Right renal cortex interstitium (tissue), 3 donors: Measurements from ENCODE around the gene FSTL1. TPM values are rescaled to one million over a fixed set of nuclear protein-coding genes. Genes with fewer than 3 reads are reported as not detected.

Source experiments
- DNase-seq, 3 donors: peaks; one replicate each; pipeline ENCODE4 v3.0.0-alpha.2; 2013; ENCODE audit warnings: low read depth in 3 of 3, low spot score in 2 of 3
- polyA plus RNA-seq, 3 donors: library from polyadenylated mRNA; unstranded; fragments of 120-200 nt; gene quantifications; one replicate each; pipeline ENCODE4 v1.2.1, GENCODE V29; 2013; ENCODE audit not compliant: insufficient read length in 3 of 3

Gene FSTL1
- polyA plus RNA-seq, 3 donors, result 528 to 591 (median 582) TPM

- no peak for DNase-seq
Measured at GRCh38 chr3:120441776-120442175, 9.0 kb downstream of the FSTL1 start.

DNA sequence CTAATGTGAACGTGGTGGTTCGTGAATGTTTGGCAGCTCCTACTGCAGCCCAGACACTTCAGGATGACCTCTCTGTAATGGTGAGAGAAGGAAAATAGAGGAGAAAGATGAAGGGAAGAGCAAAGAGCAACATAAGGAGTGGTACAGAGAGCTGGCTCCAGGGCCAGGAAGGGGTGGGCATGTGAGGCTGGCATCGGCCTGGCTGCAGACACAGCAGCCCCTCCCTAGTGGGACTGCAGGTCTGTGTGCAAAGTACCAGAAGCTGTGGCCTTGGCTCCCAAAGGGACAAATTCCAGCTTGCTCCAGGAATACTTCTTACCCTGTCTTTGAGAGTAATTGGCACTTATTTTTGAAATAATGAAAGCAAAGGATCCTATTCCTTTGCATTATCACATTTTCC, 10.0 kb downstream of the FSTL1 start:
- no peak for DNase-seq

DNA sequence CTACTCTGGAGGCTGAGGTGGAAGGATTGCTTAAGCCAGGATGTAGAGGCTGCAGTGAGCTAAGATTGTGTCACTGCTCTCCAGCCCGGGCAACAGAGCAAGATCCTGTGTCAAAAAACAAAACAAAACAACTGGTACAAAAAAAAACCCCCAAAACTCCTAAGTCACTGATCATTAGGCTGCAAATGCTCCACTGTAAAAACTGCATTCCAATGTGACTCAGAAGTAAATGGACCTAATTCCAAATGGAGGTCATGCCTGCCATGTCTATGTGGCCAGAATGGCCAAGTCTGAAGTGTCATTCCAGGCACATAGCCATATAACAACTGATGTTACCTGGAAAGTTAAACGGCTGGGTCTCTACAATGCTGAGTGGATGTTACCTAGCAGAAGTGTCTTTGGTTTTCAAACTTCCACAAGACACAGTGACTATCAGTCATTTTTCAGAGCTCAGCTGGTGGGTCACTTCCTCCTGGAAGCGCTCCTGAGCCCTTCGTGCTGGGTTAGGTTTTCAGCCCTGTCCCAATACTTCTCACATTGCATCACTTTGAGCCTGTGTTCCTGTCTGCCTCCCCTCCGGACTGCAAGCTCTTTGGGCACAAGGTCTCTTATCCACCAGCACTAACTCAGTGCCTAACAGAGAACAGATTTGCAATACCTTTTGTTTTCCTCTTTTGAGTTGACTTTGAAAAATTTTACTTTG, 10.6 kb downstream of the FSTL1 start:
- no peak for DNase-seq

- no peak for DNase-seq
Measured at GRCh38 chr3:120438665-120439370, 12.0 kb downstream of the FSTL1 start.

DNA sequence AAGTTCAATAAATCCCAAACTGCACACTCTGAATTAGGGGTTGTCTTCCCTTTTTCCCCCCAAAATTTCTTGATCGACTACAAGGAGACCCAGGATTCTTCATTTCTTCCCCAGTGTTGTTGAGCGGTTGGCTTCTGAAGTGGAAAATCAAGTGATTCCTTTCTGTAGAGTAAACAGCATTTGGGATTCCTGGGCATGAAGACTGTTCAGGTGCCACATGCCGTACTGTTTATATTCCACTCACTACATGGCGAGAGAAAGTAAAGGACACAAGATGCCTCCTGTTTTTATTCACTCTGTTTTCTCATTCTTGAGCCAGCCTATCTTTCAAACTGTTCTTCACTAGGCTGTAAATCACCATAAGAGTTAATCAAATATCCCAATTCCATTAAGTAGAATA, 12.6 kb downstream of the FSTL1 start:
- DNase-seq, result no peak

DNA sequence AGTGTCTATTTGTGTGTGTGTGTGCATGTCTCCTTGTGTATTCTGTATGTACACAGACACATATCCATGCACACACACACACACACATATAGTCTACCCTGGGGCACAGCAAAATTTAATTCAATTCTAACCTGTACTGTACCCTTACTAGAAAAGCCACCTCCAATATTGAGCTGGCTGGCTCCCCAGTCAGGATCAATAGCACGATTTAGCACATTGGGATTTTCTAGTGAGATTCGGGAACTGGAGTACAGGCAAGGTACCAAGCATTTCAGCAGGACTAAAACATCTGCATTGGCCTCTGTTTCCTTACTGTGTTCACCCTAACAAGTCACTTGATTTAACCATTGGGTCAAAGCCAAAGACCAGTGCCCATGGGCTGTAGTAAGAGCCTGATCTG, 13.2 kb downstream of the FSTL1 start:
- no peak for DNase-seq

GRCh38 chr3:120436523-120437050, 14.2 kb downstream of the FSTL1 start:
- no peak for DNase-seq

DNA sequence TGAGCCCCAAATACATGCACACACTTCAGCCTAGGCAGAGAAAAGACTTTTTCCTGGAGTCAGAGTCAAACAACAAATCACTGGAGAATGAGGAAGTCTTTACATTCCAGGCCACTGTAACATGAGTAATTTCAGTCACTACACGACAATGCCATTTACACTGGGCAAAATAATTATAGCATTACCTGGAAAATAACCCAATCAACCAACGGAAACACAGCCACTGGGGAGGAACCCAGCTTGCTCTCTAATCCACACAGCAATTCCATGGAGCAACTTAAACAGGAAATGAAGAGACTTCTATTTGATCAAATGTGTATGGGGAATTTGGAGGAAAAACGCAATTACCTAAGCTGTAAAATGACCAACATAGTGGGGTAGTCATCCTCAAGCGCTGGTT, 15.2 kb downstream of the FSTL1 start:
- DNase-seq, result no peak

DNA sequence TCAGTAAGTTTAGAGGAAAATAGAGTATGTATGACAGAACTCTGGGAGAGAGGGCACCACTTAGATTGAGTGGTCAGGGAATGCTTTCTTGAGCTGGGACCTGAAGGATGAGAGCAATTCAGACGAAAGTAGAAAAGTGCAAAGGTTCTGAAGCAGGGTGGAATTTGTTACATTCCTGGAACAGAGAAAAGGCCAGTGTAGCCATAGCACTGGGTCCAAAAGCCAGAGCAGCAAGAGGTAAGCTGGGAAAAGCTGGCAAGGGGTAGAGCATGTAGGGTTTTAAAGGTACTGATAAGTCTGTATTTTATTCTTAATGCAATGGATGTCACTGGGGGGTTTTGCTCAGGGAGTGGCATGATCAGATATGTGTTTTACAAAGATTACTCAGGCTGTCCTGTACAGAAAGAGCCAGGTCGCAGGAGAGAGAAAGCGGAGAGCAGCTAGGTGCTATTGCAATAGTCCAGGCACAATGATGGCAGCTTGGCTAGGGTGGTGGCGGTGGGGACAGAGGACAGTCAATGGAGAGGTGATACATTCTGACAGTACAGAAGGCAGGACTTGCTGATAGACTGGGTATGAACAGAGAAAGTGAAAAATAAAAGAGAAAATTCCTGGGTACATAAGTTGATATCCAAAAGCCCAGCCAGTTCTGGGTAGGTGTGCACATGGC, 17.0 kb downstream of the FSTL1 start:
- DNase-seq, result no peak

- no peak for DNase-seq
Measured at GRCh38 chr3:120432150-120432860, 18.5 kb downstream of the FSTL1 start.

GRCh38 chr3:120429921-120430361, 20.9 kb downstream of the FSTL1 start:
- DNase-seq, result no peak

DNA sequence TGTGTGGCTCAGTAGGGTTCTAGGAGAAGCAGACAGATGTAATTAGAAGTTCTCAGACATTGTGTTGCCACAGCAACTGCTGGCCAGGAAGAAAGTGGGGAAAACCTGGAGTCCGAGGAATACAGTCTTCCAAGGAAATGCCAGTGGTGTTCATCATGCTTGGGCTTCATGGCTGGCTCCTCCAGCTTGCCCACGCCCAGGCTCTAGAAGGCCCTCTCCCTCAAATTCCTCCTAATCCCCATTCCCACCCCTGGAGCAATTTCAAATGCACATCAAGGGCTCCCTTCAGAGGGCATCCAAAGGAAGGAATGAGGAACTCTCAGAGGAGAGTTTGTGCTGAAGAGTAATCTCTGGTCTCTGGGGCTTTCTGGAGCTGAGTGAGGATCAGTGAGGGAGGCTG, 21.9 kb downstream of the FSTL1 start:
- DNase-seq, result no peak

- no peak for DNase-seq
Measured at GRCh38 chr3:120427201-120427600, 23.6 kb downstream of the FSTL1 start.

DNA sequence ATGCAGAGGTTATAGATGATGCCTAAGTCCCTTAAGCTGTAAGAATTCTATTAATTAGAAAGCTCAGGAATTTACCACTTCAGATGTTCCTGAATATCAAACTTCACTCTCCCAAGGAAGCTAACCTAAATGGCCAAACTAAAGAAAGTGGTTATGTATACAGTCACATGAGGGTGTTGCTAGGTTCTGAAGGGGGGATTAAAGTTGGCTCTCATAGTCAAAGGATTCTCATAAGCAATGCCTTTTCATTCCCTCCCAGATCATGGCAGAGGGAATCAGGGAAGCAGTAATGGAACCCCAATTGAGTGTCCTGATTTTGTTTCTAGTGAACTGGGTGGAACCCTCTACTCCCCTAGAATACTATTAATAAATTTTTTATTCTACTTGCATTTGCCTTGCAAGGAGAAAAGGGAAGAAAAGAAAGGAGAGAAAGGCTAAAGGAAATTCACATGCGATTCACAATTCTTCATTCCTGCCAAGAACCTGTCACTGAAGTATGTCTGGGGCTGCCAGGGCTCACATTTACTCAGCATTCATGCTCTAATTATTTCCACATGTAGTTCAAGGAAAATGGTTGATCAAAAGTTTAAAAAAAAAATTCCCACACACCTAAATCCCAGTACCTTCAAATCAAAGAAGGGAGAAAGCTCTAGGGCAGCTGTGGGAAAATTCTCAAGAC, 25.1 kb downstream of the FSTL1 start:
- no peak for DNase-seq

- no peak for DNase-seq
Measured at GRCh38 chr3:120424976-120425570, 25.7 kb downstream of the FSTL1 start.

DNA sequence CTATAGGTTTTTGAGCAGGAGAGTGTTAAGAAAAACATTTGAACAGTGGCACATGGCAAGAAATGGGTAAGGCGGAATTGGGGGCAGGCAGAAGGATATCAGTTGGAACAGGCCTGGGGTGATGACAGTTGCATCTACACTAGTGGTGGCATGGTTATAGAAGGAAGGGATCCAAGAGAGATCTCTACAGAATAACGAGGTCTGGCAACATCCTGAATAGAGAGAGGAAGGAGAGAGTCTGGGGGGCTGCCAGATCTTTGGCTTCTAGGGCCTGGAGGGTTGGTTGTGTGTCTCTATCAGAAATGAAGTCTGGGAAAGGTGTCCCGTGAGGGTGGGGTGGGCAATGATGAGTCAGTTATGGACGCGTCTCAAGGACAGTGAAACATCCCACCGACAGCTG, 26.3 kb downstream of the FSTL1 start:
- no peak for DNase-seq

GRCh38 chr3:120423432-120423831, 27.4 kb downstream of the FSTL1 start:
- no peak for DNase-seq

GRCh38 chr3:120421926-120422325, 28.9 kb downstream of the FSTL1 start:
- DNase-seq, result no peak

- DNase-seq, result no peak
Measured at GRCh38 chr3:120420928-120421551, 29.8 kb downstream of the FSTL1 start.

- no peak for DNase-seq
Measured at GRCh38 chr3:120420360-120420759, 30.4 kb downstream of the FSTL1 start.
